HEK293 (cell line): Measurements from ENCODE around the gene KCNQ1.

Source experiments
- CTCF ChIP-seq: fragments of 450-650 bp; formaldehyde crosslinking; IDR thresholded peaks from 2 replicates; pipeline ENCODE4 v1.5.1; 2016; ENCODE audit warnings: missing biosample characterization, missing genetic modification characterization
- ZNF155 ChIP-seq: fragments of 450-650 bp; formaldehyde crosslinking; IDR thresholded peaks from 2 replicates; pipeline ENCODE4 v1.5.1; 2016; ENCODE audit warnings: missing biosample characterization, missing genetic modification characterization
- ZNF488 ChIP-seq: fragments of 450-650 bp; formaldehyde crosslinking; IDR thresholded peaks from 2 replicates; pipeline ENCODE4 v1.5.1; 2016; ENCODE audit warnings: missing biosample characterization, missing genetic modification characterization
- TF ChIP-seq, protein P1 (sequence below): fragments of 450-650 bp; formaldehyde crosslinking; IDR thresholded peaks from 2 replicates; pipeline ENCODE4 v1.5.1; 2016; ENCODE audit warnings: missing biosample characterization, missing genetic modification characterization
- TF ChIP-seq, protein P2 (sequence below): fragments of 450-650 bp; formaldehyde crosslinking; IDR thresholded peaks from 2 replicates; pipeline ENCODE4 v1.5.1; 2016; ENCODE audit warnings: missing biosample characterization, missing genetic modification characterization

GRCh38 chr11:2401436-2401984 is 43.3 kb upstream of the KCNQ1 start:
- TF ChIP-seq, protein P1, sequence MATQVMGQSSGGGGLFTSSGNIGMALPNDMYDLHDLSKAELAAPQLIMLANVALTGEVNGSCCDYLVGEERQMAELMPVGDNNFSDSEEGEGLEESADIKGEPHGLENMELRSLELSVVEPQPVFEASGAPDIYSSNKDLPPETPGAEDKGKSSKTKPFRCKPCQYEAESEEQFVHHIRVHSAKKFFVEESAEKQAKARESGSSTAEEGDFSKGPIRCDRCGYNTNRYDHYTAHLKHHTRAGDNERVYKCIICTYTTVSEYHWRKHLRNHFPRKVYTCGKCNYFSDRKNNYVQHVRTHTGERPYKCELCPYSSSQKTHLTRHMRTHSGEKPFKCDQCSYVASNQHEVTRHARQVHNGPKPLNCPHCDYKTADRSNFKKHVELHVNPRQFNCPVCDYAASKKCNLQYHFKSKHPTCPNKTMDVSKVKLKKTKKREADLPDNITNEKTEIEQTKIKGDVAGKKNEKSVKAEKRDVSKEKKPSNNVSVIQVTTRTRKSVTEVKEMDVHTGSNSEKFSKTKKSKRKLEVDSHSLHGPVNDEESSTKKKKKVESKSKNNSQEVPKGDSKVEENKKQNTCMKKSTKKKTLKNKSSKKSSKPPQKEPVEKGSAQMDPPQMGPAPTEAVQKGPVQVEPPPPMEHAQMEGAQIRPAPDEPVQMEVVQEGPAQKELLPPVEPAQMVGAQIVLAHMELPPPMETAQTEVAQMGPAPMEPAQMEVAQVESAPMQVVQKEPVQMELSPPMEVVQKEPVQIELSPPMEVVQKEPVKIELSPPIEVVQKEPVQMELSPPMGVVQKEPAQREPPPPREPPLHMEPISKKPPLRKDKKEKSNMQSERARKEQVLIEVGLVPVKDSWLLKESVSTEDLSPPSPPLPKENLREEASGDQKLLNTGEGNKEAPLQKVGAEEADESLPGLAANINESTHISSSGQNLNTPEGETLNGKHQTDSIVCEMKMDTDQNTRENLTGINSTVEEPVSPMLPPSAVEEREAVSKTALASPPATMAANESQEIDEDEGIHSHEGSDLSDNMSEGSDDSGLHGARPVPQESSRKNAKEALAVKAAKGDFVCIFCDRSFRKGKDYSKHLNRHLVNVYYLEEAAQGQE (tag by site-specific recombination) = no peak
- TF ChIP-seq, protein P2, sequence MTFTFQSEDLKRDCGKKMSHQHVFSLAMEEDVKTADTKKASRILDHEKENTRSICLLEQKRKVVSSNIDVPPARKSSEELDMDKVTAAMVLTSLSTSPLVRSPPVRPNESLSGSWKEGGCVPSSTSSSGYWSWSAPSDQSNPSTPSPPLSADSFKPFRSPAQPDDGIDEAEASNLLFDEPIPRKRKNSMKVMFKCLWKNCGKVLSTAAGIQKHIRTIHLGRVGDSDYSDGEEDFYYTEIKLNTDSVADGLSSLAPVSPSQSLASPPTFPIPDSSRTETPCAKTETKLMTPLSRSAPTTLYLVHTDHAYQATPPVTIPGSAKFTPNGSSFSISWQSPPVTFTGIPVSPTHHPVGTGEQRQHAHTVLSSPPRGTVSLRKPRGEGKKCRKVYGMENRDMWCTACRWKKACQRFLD (tag by site-specific recombination) = no peak
- TF ChIP-seq ZNF488 (tag by site-specific recombination) (no peak), ZNF155 (tag by site-specific recombination) (no peak), CTCF (tag by site-specific recombination) (no peak)
